HG03135 (cell line): Measurements from ENCODE around the gene CLDN17.

ENCODE experiments used
- ATAC-seq: cut with Tn5 transposase; IDR thresholded peaks from one replicate; pipeline ENCODE4 v1.9.1; 2021; ENCODE audit warnings: mild to moderate bottlenecking, moderate library complexity; ENCODE audit not compliant: unreplicated experiment

Gene CLDN17

GRCh38 chr21:30126576-30126975 lies 40.0 kb downstream of the CLDN17 start:
- no peak for ATAC-seq

DNA sequence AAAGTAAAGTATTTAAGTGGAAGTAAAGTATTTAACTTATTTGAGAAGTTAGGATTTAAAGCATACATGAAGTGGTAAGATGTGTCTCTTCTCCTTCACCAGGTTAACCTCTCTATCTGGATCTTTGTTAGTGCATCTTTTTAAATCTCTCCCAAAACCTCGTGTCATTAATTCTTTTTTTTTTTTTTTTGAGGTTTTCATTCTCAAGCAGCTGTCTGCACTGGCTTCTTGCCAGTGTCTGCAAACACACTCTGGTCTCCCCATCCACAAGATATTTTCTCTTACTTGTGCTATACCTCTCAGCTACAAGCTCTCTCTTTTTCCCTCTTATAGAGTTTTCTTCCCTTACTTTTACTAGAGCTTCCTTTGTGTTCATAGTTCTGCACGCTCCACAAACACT lies 49.0 kb downstream of the CLDN17 start:
- no peak for ATAC-seq

GRCh38 chr21:30116479-30116878 lies 50.1 kb downstream of the CLDN17 start:
- no peak for ATAC-seq
